NCI-H2081 treated with DMSO at 0.1 percent for 48 hours (cell line): ENCODE results near the gene TOGARAM1.

Experiments
- DNase-seq: peaks from one replicate; lab custom pipeline; 2025; lab: John Stamatoyannopoulos, UW

The TOGARAM1 gene

DNA sequence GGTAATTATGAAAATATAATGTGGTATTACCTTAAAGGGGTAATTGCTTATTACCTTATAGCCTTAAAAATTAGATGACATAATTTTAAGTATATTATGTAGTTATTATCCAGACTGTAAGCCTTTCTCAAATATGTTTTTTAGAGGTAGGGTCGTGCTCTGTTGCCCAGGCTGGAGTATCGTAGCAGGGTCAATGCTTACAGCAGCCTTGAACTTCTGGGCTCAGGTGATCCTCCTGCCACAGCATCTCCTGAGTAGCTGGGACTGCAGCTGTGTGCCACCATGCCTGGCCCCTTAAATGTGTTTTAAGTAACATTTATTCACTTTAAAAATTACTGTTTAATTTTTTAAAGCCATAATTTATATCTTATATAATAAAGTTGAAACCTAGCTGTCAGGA lies 132.3 kb downstream of the TOGARAM1 start:
- DNase-seq = no peak

GRCh38 chr14:45095143-45095542 lies 133.2 kb downstream of the TOGARAM1 start:
- DNase-seq = no peak

- no peak for DNase-seq
Measured at GRCh38 chr14:45096218-45096617, 134.2 kb downstream of the TOGARAM1 start.

DNA sequence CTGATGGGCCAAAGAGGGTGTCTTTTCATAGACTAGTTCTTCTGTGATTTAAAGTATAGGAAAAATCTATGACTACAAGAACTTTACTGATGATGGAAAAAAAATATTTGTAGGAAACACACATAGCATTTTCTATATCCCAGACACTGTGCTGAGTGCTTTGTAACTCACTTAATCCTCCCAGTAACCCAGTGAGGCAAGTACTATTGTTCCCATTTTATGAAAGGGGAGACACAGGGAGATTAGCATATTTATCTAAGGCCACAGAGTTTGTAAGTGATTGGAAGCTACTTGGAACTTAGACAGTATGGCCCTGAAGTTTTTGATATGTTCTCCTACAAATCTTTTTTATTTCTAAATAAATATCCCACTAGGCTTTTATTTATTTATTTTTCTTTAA lies 141.8 kb downstream of the TOGARAM1 start:
- no peak for DNase-seq

GRCh38 chr14:45104561-45104960 lies 142.6 kb downstream of the TOGARAM1 start:
- no peak for DNase-seq

DNA sequence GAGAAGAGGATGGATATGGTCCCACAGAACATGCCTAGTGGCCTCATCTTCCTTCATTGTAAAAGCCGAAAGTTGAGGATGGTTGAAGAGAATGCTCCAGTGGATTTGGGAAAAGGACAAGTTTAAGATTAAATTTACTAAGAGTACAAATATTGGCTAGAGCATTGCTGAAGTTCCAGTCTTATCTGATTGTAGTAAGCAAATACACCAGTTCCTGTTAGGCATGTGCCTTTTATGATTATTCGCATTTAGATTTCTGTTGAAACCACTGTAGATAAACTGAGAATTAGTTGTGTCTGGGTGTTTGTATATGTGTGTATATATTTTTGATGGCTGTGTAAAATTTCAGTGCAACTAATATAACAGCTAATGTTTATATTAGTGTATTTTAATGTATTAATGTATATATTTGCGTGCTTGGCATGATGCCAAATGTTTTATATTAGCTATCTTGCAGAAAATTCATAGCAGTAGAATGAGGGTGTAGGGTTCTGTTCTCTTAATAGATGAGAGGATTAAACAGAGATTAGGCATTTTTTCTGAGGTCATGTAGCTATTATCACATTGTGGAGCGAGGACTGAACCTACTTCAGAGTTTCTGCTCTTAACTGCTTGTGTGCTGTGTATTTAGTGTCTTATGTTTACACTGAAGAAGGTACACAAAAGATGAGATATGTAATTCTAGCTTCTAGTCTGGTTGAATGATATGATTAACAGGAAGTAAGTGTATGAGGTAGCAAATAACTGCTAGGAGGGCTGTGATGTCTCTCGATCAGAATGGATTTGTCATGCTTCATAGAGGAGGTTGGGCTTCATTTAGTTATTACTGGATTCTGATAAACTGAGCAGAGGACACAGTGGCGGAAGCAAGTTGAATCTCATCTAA lies 151.1 kb downstream of the TOGARAM1 start:
- DNase-seq = peak; percentile 27

- DNase-seq = no peak
Measured at GRCh38 chr14:45114327-45114726, 152.3 kb downstream of the TOGARAM1 start.

DNA sequence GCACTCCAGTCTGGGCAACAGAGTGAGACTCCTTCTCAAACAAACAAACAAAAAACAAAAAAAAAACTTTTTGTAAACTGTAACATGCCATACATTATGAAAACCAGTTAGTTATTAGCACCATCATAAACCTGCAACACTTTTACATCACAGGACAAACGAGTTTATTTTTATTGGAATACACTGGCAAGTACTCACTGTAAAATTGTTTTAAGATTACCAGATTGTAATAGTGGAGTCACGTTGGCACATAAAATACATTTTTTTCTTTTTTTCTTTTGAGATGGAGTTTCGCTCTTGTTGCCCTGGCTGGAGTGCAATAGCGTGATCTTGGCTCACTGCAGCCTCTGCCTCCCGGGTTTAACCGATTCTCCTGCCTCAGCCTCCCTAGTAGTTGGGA lies 156.6 kb downstream of the TOGARAM1 start:
- DNase-seq = no peak

- no peak for DNase-seq
Measured at GRCh38 chr14:45120096-45120495, 158.1 kb downstream of the TOGARAM1 start.

DNA sequence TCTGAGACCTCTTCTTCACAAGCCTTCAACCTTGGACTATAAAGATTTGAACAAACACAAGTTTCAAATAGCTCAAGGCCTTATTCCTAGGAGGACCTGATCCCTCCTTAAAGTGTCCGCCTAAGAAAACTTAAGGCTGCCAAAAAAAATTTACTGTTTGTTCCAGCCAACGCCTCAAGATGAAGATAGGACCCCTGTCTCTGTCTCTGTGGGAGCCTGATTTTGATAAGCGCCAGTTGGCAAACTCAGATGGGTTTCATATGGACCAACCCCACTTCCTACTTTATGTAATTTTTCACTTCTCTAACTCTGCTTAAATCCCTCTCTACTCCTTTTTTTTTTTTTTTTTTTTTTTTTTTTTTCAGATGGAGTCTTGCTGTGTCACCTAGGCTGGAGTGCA lies 161.3 kb downstream of the TOGARAM1 start:
- DNase-seq = no peak
